Epidermal melanocyte (primary cell): Measurements from ENCODE around the gene CBFA2T2.

Experiments used
- DNase-seq: peaks from one replicate; pipeline ENCODE4 v3.0.0; 2011; ENCODE audit warnings: low spot score; ENCODE audit not compliant: insufficient read length

Gene CBFA2T2

DNA sequence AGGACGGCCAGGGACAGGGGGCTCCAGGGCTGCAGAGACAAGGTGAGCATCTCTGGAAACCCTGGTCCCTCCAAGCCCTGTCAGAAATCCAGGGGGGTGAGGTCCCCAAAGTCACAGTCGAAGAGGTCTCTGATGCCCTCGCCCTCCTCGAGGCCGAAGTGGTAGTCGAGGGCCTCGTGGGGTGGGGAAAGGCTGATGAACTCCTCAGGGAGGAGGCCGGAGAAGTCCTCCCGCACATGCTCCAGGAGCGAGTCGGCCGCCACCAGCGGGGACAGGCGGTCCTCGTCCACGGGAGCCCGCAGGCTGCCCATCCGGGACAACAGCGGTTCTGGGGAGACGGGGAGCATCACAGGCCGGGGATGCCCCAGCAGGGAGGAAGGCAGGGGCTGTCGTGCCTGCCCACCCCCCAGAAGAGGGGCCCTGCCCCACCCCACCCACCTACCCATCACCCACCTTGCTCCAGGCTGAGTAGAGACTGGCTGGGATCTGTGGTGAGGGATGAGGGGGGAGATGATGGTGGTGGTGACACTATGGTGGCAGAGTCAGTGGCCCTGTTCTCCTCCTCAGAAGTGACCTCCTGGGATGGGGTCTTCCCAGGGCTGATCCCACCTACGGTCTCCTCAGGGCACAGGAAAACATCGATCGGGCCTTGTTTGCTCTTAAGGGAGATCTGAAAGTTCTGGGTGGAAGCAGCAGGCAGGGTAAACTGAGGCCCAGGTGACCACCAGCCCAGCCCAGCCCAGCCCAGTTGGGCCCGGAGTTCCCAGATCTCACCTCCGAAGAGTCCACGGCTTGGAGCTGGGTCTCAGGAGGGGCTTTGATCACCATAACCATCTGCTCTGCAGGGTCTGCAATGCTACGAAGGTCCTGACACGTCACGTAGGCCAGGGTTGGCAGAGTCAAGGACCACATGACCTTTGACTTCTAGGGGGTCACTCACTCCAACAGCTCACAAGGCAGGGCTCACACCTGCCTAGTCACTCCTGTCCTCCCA lies 187.1 kb downstream of the CBFA2T2 start:
- no peak for DNase-seq

- no peak for DNase-seq
Measured at GRCh38 chr20:33677991-33678702, 188.3 kb downstream of the CBFA2T2 start.

DNA sequence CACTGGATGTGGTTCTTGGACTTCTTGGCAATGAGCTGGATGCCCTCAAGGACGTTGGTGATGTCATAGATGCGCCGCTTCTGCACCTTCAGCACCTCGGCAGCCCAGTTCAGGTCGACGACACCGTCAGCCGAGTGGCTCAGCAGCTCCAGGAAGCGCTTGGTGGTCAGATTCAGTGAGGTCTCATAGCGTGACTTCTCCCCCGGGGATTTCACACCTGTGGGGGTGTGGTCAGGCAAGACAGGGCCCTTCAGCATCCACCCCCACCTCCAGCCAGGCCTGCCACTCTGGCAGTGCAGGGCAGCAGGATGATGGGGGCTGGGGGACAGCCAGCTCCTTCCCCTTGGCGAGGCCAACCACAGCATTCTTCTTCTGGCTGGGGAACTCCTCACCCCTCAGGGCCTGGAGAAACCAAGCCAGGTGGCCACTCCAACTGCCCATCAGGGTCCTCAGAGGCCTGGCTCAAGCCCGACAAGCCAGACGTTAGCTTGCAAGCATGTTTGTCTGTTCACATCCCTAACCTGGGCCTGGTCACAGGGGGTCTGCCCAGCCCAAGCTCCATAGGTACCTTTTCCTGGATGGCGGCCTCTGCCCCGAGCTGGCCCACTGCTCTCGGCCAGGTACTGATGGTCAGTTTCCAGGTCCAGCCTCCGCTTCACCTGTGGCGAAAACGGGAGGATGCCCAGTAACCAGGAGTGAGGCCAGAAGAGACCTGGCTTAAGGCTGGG lies 190.0 kb downstream of the CBFA2T2 start:
- DNase-seq, result peak; percentile 7

- DNase-seq, result no peak
Measured at GRCh38 chr20:33680686-33681085, 190.8 kb downstream of the CBFA2T2 start.

- no peak for DNase-seq
Measured at GRCh38 chr20:33681288-33681687, 191.4 kb downstream of the CBFA2T2 start.

- no peak for DNase-seq
Measured at GRCh38 chr20:33681728-33682353, 191.9 kb downstream of the CBFA2T2 start.

DNA sequence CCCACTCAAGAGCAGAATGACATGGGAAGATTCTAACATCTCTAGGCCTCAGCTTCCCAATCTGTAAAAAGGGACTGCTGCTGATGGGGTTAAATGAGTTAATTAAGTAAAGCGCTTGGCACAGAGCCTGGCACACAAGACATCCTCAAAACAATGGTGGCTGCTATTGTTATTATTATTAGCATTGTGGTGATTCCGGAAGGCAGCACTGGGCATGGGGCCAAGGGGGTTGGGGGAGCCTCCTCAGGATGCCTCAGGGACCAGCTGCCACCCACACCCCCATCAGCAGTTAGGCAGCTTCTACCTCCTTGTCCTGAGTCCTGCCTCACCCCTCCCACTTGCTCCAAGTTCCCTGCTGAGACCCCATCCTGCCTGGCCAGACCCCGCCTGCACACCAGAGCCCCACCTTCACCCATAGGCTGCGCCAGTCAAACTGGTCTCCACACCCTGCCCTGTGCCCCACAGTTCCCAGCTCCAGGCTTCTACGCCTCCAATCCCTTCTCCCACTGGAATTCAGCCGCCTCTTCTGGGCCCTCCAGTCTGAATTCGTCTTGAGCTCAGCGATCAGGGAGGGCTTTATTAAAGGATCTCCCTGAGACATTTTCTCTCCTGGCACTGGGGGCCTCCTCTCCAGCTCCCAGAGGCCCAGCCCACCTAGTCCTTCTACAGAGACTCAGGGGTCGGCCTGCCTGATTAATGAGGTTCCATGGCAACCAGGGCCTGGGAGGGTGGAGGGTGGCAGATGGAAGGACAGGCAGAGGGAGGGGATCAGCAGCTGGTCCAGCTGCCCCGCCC lies 194.8 kb downstream of the CBFA2T2 start:
- peak; percentile 11 for DNase-seq

DNA sequence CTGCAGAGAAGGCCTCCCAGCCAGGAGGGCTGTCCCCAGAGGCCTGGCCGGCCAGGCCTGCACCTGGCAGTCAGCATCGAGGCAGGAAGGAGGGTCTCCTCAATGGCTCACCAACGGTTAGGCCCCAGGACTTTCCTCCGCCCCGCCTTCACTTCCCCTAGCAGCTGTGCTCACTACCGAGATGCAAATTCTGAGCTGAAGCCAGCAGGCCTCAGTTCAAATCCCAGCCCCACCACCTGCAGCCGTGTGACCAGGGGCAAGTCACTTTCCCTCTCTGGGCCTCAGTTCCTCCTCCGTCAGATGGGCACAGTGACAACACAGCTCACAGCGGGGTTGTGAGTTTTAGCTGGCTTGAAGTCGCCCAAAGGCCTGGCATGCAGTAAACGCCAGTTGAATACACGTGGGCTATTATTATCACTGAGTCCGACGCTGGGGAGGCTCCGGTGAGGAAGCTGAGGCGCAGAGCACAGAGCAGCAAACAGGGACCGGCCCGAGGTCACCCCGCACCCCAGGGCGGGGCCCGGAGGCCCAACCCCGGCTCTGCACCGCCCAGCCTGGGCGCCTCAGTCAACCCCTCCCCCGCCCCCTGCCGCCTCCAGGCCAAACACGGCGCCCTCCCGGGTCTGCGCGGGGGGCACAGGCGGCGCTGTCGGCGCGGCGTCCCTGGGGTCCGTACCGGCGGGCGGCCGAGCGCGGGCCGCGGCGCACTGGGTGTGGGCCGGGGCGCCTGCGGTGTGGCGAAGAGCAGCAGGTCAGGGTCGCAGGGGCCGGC lies 195.6 kb downstream of the CBFA2T2 start:
- peak; percentile 5 for DNase-seq

GRCh38 chr20:33686100-33686983 lies 196.4 kb downstream of the CBFA2T2 start, which contains the start of gene E2F1:
Gene E2F1 (minus strand): TSS chr20:33686385. CDS start chr20:33686264, 121 bp downstream.
- peak; percentile 97 for DNase-seq

GRCh38 chr20:33686984-33687366 lies 197.1 kb downstream of the CBFA2T2 start:
- DNase-seq, result no peak

- DNase-seq, result no peak
Measured at GRCh38 chr20:33687370-33687915, 197.5 kb downstream of the CBFA2T2 start.

- DNase-seq, result no peak
Measured at GRCh38 chr20:33687993-33688937, 198.4 kb downstream of the CBFA2T2 start.

DNA sequence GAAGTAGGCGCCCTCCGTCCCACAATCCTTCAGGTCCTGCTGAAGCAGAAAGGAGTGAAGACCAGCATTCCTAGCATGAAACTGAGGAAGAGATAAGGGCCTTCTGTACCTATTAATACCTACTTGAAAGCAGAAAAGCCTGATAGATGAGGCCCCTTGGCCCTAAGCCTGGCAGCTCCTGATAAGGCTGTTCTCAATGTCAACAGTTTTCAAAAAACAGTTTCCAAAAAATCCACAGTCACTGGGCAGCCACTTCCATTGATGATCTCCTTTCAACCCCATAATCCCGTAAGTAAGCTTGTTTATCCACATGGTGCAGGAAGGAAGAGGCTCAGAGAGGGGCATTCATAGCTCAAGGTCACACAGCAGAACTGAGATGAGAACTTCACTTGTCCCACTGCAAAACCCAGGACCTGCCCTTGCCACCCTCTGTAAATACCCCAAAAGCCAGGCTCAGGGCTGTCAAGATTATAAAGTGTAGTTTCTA lies 199.1 kb downstream of the CBFA2T2 start:
- DNase-seq, result no peak

- no peak for DNase-seq
Measured at GRCh38 chr20:33689493-33689892, 199.6 kb downstream of the CBFA2T2 start.

DNA sequence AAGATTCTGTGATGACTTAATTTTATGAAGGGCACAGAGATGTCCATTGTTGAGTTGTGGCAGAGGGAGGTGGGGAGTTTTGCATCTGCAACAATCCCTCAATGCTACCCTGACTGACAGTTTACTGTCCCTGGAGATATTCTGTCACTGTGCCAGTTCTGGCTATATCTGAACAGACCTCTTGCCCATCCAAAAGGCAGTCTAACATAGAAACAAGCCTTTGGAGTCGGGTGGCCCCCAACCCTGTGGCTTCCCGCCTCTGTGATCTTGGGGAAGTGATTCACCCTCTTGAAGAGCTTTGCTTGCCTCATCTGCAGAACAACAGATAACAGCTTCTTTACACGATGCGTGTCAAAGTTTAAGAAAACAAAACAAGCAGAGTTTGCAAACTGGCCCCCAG lies 200.1 kb downstream of the CBFA2T2 start:
- DNase-seq, result no peak

DNA sequence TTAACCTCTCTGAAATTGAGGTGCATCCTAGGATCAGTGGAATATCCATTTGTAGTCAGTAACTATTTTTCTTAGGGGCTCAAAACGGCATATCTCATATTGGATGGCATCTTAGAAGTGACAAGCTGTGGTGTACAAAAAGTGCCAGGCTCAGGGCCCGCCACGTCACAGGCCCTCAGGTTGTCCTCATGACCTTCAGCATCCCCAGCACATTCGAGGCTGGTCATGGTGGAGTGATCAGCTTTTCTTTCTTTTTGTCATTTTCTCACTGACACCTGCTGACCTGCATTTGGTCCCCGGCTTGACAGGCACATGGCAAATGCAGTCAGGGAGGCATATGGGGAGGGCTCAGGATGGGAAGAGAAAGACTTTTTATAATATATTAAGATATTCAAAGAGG lies 203.4 kb downstream of the CBFA2T2 start:
- DNase-seq, result no peak
